GM10847 (cell line): ENCODE measurements around the gene FAM120B.

ENCODE experiments used
- POLR2A ChIP-seq: IDR thresholded peaks from 2 replicates; pipeline ENCODE4 v1.6.1; 2011; ENCODE audit not compliant: insufficient read length; ENCODE audit errors: extremely low read depth

The FAM120B gene

GRCh38 chr6:170306324-170307079 is at the start of gene FAM120B:
TSS of gene FAM120B (plus strand) at chr6:170306758. CDS start at chr6:170317391, 10,633 bp downstream.
- TF ChIP-seq POLR2A: peak; percentile 97

- no peak for TF ChIP-seq POLR2A
Measured at GRCh38 chr6:170257376-170257775, 49.2 kb upstream of the FAM120B start.

- TF ChIP-seq POLR2A: no peak
Measured at GRCh38 chr6:170258407-170258806, 48.2 kb upstream of the FAM120B start.

- TF ChIP-seq POLR2A: no peak
Measured at GRCh38 chr6:170259278-170259677, 47.3 kb upstream of the FAM120B start.

- no peak for TF ChIP-seq POLR2A
Measured at GRCh38 chr6:170260686-170261085, 45.9 kb upstream of the FAM120B start.

- TF ChIP-seq POLR2A: no peak
Measured at GRCh38 chr6:170261643-170262488, 44.7 kb upstream of the FAM120B start.

- TF ChIP-seq POLR2A: no peak
Measured at GRCh38 chr6:170262489-170263088, 44.0 kb upstream of the FAM120B start.

- no peak for TF ChIP-seq POLR2A
Measured at GRCh38 chr6:170263410-170263809, 43.1 kb upstream of the FAM120B start.

- TF ChIP-seq POLR2A: no peak
Measured at GRCh38 chr6:170264086-170264485, 42.5 kb upstream of the FAM120B start.

- no peak for TF ChIP-seq POLR2A
Measured at GRCh38 chr6:170265655-170266054, 40.9 kb upstream of the FAM120B start.

GRCh38 chr6:170266061-170266825 is 40.3 kb upstream of the FAM120B start:
- TF ChIP-seq POLR2A: no peak

GRCh38 chr6:170267688-170268087 is 38.9 kb upstream of the FAM120B start:
- no peak for TF ChIP-seq POLR2A

GRCh38 chr6:170268216-170269129 is 38.1 kb upstream of the FAM120B start:
- no peak for TF ChIP-seq POLR2A

GRCh38 chr6:170269151-170269845 is 37.3 kb upstream of the FAM120B start:
- TF ChIP-seq POLR2A: no peak
